Mammary epithelial cell (primary cell): Measurements from ENCODE around the gene ASH1L.

ENCODE experiments used
- EZH2 ChIP-seq: IDR thresholded peaks from 2 replicates; pipeline ENCODE4 v1.6.1; 2012; ENCODE audit warnings: low read length, inconsistent platforms, borderline replicate concordance
- TF ChIP-seq, protein P1 (sequence below), 2 donors: IDR thresholded peaks in 1 of 2; conservative IDR thresholded peaks in 1 of 2; 2 replicates each; pipeline ENCODE4 v1.5.1; 2011 to 2012; ENCODE audit warnings: inconsistent platforms in 2 of 2, low read length in 2 of 2, mild to moderate bottlenecking in 2 of 2, control low read depth in 1 of 2, low read depth in 1 of 2; ENCODE audit not compliant: insufficient read depth in 1 of 2; ENCODE audit errors: extremely low read depth in 1 of 2

DNA sequence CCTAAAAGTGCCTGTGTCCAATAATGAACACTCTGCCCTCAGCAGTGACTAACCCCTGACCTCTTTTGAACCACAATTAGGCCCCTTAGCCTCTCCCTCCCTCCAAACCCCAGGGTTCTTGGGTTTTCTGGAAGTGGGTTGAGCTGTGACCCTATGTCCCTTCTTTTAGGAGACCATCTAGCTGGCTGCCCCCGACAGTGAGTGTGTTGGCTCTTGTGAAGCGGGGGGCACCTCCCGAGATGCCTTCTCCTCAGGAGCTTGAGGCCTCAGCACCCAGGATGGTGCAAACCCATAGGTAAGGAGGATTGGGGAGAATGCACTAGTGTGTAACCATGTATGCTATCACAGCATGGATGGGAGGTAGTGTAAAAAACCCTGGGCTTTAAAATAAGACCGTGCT lies 234.6 kb downstream of the ASH1L start:
- TF ChIP-seq EZH2: no peak
- TF ChIP-seq, protein P1, sequence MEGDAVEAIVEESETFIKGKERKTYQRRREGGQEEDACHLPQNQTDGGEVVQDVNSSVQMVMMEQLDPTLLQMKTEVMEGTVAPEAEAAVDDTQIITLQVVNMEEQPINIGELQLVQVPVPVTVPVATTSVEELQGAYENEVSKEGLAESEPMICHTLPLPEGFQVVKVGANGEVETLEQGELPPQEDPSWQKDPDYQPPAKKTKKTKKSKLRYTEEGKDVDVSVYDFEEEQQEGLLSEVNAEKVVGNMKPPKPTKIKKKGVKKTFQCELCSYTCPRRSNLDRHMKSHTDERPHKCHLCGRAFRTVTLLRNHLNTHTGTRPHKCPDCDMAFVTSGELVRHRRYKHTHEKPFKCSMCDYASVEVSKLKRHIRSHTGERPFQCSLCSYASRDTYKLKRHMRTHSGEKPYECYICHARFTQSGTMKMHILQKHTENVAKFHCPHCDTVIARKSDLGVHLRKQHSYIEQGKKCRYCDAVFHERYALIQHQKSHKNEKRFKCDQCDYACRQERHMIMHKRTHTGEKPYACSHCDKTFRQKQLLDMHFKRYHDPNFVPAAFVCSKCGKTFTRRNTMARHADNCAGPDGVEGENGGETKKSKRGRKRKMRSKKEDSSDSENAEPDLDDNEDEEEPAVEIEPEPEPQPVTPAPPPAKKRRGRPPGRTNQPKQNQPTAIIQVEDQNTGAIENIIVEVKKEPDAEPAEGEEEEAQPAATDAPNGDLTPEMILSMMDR (conservative IDR thresholded peaks at IDR 0.05 in 1 of 2, IDR thresholded peaks at IDR 0.05 in 1 of 2; ENCODE audit: extremely low read depth in 1 of 2, insufficient read depth in 1 of 2, low read depth in 1 of 2, low read length in 2 of 2): no peak
